Stimulated activated CD4-positive, alpha-beta T cell treated with anti-CD3 and anti-CD28 coated beads, Interleukin-4, amount 100 ng/mL, for 48 hours (primary cell): ENCODE data around the gene ITPRIPL1.

Experiments used
- DNase-seq, 2 donors: peaks; one replicate each; pipeline ENCODE4 v3.0.0-alpha.2; 2020; ENCODE audit warnings: low read depth in 2 of 2

Gene ITPRIPL1

GRCh38 chr2:96356889-96357288 is 31.8 kb downstream of the ITPRIPL1 start:
- DNase-seq, result no peak

- DNase-seq, result no peak
Observed at GRCh38 chr2:96359310-96359709, 34.2 kb downstream of the ITPRIPL1 start.

GRCh38 chr2:96359866-96360265 is 34.7 kb downstream of the ITPRIPL1 start:
- DNase-seq, result no peak

GRCh38 chr2:96361751-96362150 is 36.6 kb downstream of the ITPRIPL1 start:
- no peak for DNase-seq

- no peak for DNase-seq
Observed at GRCh38 chr2:96369186-96369585, 44.1 kb downstream of the ITPRIPL1 start.

- no peak for DNase-seq
Observed at GRCh38 chr2:96374211-96374951, 49.3 kb downstream of the ITPRIPL1 start.
